Colon (tissue), 2 donors: Measurements from ENCODE around the gene UROS.

Experiments used
- FAIRE-seq: peaks from 2 replicates; lab custom pipeline; 2012; peaks lifted over from hg19 to GRCh38; lab: Jason Lieb, UNC
- donor health status: control.
- donor health status: control.

The UROS gene

DNA sequence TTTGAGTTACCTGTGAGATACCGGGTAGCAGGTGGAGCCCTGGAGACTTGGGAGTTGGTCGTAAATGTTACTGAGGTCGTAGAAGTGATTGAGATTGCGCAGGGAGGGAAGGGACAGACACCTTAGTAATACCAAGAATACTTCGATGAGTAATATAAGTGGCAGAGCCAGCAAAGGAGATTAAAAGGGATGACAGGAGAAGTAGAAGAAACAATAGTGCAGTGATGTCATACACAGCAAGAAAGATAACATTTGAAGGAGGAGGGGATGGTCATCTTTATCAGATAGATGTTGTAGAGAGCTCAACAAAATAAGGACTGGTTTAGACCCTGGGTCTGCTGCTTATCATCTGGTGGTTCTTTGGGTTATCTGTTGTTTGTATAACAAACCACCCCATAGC is 5.3 kb upstream of the UROS start:
- no peak for FAIRE-seq

DNA sequence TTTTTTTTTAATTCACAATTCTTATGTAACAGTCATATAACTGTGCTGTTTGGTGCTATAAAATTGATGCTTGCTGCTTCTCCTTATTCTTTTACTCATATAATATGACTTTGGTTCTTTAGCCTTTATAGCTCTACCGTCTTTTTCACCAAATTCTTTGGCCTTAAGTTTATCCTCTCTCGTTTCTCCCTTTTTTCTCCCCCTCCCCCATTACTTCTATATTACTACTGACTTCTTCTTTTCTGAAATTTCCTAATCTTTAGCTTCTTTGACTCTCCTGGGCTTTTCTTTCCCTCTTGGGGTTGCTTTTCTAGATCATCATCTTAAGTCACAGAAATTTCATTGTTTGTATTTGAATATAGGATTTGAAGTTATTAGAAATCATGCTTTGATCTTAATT is 4.1 kb upstream of the UROS start:
- FAIRE-seq, result no peak

DNA sequence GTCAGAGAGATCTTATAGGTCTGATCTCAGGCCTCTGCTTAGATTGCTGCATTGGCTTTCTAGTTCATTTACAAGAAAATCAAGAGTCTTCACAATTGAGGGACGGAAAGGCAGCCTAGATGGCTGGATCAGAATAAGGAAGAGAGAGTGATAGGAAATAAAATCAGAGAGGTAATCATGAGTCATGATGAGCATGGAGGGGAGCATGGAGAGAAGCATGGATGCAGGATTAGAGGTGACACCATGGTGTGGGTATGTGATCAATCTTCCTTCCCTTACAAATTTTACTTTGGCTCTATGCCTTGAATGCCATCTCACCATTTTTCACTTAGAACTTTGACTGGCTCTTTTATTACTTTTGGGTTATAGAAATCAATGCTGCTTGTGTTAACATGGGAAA is 1.7 kb upstream of the UROS start:
- no peak for FAIRE-seq

DNA sequence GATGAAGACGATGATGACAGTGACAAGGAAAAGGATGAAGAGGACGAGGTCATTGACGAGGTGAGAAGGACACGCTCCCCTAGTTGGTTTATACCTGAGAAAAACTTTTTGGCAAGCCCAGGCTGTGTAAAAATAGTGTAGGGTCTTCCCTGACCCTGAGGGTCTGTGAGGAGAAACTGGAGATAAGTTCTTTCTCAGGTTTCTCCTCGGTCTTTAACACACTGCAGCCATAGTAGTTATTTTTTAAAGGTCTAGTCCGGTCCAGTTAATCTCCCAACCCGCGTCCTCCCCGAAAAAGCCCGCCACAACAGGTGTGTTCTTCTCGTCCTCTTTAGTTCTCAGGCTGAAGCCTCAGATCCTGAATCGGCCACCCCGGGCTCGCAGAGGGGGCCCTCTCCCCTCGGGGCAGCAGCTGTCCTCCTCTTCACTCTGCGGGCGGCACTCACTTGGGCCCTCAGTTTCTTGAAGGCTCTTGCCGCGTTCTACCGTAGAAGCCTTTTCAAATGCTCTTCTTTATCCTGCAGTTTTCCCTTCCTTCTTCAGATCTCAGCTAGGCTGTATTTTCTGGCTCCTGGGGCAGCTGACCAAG is 699 bp upstream of the UROS start:
- no peak for FAIRE-seq

DNA sequence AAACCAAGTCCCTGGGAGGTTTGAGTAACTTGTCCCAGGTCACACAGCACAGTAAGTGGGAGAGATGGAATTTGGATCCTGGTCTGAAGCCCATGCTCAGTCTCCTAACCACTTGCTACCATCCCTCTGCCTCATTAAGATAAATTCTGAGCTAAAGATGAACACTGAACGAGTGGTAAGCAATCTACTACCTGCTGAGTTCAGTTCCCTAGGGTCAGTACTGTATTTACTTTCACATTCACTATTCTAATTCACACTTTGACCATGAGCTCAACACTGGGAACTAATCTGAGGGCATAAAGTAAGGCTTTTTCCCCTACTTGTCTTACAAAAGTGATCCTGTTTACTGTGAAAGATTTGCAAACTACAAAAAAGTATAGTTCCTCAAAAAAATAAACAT is 2.4 kb downstream of the UROS start:
- no peak for FAIRE-seq

DNA sequence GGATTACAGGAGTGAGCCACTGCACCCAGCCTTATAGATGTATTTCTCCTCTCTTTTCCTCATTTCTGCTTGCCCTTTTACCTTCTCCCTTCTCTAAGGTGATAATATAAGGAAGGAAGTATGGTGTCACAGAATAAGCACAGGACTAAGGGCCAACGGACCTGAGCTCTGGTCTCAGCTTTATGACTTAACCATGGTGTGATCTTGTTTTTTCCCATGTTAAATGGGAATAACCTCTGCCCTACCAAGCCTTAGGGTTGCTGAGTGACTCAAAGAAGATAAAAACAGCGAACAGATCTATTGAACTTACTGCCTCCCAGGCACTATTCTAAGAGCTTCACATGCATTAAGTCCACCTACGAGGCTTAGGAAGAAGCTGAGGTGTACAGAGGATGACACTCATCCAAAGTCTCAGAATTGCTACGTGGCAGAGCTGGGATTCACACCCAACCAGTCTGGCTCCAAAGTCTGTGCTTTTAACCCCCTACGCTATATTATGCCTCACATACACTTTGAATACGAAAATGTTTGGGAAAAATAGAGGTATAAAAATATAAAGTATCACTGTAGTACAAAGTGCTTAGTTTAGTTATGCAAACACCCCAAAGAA is 5.6 kb downstream of the UROS start:
- no peak for FAIRE-seq

DNA sequence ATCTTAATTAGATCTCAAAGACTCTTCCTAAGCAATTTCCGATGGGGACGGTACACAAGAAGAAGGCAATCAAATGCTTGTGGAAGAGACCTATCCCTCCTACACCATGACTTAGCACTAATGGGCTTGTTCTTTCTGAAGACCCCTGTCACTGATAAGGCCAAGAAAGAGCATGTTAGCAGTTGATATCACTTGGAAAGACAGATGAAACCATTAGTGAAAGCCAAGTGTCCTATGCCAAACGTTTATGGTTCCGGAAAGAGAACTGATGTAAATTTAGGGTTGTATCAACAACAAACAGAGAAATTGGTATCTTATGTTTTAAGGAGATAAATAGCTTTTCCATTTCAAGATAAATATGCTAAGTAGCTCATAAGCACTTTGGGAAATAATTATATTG is 6.5 kb downstream of the UROS start:
- no peak for FAIRE-seq

DNA sequence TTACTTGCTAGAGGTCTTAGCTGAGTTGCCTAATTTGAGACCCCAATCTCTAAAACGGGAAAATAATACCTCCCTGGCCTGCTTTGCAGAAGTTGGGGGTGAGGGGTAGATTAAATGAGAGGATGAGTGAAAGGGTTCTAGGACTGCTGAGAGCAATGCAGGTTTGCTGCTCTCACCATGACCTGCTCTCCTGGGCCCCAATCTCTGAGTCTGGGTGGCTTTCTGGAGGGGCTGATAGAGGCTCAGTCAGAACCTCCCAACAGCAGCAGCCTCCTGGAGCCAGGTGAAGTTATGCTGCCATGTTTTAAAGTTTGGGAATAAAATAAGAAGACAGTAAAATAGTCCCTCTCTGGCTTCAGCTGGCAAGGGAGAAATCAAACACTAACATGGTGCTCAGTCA is 7.3 kb downstream of the UROS start:
- no peak for FAIRE-seq

DNA sequence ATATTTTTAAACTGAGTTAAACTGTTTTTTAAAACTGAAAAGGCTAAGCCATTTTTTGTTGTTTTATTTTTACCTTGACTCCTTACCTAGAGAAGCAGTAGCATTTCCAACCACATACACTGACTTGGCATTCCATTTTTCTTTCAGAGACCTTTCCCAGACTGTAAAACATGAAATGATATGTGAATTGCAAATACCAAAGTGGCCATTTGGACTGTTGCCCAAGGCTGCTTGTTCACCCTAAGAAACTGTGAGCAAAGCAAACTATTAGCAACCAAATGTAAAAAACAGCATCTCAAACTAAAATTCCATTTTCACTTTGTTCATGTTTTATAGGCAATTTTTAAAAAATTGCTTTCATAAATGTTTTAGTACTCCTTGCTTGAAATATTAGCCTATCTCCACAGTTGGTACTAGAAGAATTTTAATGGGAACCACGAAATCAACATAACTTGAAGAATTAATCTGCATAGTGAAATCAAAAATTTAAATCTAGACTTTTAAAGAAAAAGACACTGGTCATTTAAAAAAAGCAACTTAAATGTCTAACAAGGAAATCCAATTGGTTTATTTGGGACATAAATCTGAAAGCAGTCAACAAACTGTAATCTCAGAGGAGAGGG is 10.8 kb downstream of the UROS start:
- FAIRE-seq, result no peak

DNA sequence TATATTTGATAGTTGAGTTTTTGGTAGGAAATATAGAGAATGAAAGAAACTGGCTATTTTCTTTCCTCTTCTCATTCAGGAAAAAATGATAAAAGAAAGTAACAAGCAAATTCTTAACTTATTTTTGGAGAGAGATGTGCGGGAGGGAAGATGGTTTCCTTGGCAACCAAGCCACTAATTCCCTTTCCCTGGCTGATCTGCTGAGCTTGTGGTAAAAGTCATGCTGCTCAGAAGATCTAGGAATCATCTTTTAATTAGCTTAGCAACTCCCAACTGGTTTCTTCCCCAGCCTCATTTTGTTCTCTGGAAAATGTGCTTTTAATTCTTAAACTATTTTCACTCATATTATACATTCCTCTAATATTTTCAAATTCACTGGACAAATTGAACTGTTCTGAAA is 11.8 kb downstream of the UROS start:
- no peak for FAIRE-seq

DNA sequence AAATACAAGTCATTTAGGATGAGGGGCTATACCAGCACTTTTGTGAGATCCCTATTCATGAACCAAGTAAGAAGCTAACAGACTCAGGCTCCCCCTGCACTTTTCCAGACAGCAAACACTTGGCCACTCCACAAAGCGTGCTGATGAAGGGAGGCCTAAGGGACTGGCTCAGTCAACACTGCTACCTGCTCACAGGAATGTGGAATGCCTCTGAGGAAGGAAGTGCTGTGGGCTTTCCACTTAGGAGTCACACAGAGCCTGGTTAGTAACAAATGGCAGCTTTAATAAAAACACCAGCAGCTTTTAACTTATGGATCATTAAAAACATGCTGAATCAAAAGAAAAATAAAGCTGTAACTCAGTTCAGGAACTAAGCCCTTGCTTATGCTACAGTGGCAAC is 15.0 kb downstream of the UROS start:
- FAIRE-seq, result no peak

DNA sequence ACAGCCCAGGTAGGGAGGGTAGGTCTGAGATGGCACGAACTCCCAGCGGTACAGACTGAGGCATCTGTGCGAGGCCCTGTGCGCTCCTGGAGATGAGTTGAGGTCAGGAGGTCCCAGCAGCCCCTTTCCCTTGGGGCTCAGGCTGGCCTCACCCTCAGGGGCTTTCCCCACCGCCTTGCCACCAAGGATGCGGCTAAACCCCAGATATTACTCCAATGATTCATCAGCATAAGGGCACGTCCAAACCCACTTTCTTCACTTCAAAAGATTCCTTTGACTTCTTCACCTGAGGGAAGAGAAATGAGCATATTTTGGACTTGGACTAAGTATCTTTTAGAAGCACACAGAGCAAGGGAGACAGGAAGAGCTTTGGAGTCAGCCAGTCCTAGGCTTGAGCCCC is 20.3 kb downstream of the UROS start:
- no peak for FAIRE-seq

DNA sequence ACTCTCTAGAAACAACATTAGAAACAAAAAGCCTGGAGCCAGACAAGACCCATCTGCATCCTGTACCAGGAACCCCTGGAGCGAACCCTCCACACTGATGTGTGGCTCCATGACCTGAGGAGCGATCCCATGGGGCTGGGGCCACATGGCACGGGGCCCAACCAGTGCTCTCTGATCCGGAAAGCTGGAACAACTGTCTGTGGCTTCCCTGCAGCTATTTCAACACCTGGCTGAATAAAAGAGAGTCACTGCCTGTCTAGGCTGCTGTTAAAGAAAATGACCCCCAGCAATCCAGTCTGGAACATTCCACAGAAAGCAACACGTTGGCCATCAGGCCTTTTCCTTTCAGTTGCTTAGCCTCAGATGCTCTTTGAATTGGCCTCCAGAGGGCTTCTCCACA is 20.9 kb downstream of the UROS start:
- FAIRE-seq, result no peak

DNA sequence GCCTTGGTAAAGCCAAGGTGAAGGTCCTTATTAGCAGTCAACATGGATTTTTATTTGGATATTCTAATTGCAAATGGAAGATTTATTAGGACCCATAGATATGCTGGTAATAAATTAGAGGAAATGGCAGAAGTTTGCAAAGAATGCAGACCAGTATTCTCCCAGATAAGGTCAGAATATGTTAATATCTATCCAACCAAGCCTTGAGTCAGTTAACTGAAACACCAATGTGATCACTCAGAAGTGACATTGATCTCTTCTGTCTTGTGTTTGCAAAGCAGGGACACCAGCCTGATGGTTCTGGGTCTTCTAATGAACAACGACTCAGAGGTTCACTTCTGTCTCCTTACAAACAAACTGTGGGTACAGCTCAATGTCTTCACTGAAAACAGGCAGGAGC is 21.5 kb downstream of the UROS start:
- no peak for FAIRE-seq

DNA sequence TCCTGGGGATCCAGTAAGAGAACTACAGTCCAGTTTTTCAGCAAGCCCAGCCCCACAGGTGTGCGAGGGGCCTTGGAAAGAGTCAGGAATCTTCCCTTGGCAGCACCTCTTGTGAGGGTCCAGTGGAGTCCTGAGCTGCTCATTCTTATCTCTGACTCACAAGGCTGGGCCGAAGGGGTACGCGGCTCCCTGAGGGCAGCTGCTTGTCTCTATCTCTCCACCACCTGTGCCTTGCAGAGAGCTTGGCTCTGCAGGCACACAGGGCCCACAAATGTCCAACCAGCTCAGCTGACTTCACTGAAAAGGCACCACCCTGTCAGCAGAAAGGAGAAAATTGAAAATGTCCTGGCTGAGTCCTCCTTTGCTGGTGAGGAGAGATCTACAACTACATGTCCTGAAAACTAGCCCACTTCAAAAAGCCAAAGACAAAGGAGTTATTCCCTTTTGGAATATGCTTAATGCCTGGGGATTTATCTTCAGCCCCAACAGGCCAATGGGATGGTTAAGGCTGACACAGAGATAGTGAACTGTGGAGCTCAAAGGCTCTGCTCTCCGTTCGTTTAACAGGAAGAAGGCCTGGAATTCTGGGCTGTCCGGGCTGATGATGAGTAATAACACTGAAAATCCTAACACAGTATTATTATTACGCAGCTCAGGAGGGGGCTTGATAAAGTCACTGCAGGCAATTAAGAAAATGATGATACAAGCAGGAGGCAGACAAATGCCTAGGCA is 23.4 kb downstream of the UROS start:
- no peak for FAIRE-seq

DNA sequence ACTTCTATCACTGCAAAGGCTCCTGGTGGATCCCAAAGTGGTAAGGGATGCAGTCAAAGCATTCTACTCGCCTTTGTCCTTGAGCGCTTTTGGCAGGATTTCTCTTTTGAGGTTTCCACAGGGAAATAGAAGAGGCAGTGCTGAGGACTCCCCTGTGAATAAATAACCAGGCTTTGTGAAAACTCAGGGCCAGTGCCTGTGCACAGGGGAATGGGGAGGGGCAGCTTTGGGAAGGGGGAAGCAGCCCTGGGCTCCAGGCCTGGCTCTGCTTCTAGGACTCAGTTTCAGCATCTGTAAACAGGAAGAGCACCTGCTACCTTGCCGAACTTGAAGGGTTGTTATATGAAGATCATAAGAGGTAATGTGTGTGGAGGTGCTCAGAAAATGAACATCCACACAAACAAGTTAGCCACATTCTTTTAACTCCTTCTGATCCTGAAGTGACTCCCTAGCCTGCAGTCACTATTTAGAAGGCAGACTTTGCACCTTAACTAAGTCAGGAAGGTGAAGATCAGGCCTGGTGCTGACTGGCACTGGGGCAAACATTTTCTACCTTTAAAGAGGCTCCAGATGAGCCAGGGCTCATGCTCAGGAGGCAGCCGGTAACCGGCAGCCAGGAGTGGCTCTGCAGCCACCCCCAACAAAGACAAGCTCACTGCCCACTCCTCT is 24.9 kb downstream of the UROS start:
- FAIRE-seq, result no peak

DNA sequence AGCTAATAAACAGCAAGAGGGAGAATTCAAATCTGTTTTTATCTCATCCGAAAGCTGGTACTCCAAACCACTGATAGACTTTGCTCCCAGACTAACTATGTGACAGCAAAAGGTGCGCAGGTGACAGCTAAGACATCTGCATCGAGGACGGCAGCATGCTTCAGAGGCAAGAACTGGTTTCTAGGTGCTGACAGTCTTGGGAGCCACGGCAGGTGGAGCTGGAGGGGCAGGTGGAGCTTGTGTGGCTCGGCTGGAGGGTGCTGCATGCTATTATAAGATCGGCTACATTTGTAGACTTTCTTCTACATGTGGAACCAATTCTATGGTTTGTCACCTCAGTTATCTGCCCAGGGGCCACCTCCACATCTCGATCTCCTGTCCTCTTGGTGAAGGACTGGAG is 25.6 kb downstream of the UROS start:
- no peak for FAIRE-seq

DNA sequence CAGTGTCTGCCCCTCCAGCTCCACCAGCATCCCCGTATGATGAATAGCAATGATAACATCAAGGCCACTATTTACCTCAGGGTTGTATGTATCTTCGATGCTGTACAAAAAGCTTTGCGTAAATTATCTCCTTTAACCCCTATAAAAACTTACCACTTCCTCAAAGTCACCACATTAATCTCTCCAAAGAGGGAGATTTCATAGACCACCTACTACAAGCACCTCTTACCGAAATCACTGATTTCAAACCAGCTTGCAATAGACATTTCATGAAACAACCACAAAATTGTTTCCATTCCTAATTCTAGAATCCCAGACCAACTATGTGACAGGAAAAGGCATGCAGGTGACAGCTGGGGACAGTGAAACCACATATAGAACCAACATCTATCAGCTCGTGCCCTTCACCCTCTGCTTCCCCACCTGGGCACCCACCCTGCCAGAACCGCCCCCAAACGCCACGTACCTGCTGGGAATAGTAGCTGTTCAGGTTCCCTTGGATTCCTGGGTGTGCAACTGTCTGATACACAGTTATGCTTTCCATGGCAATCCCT is 27.3 kb downstream of the UROS start:
- FAIRE-seq, result no peak

DNA sequence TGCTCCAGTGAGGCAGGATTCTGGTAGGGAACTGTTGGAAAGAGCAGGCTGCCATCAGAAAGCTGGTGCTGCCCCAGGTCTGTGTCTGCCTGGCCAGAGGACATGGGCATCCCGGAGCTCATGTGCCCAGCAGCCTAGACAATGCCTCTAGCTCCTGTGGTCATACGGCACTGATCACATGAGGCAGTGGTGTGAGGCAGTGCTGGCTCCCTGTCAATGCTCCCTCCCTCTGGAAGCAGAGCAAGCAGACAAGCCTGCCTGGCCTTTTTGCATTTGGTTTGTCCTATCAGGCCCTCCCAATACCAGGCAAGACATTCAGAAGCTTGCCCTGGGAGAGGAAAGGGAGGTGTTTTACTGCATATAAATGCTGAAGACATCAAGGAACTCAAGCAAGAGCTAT is 27.9 kb downstream of the UROS start:
- FAIRE-seq, result no peak

DNA sequence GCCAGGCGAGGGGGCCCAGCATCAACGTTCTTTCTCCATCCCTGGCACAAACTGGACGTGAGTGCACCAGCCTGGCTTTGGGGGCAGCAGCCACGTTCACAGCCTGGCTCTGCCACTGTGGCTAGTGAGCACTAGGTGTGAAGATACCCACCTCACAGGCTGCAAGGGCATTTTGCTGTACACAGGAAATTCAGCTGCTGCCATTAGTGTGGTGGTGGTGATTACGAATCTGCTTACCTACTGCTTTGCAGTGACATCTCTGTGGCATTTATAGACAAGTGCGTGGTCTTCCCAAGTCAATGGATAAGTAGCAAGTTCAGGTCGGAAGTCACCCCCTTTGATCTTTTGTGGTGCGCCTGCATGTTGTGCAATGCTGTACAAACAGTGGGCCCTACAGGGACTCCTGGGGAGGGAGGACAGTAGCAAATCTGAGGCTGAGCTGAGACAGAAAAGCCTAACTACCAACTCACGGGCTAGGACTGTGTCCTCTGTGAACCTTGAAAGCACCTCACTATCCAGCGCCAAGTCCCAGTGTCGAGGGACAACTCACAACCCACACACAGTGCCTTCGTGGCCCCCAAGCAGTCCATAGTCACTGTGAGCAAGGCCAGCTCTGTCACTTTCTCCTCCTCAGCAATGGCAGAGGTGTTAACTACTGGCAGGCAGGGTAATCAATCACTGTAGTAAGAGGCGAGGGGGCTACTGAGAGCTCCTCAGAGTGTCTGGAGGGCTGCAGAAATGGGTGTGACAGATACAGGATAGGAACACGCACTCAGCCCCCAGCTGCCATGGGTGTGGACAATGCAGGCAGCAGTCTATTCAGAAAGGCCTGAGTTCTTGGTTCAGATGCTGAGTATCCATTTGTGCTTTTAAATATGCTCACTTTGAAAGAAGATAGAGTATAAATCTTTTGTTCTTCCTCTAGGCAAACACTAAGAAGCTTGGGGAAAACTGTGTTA is 30.4 kb downstream of the UROS start:
- no peak for FAIRE-seq
